Superior temporal gyrus (tissue), 1 donor: ENCODE measurements around the gene MACROH2A1.

Experiments
- DNase-seq: peaks from one replicate; pipeline ENCODE4 v3.0.0-alpha.2; 2016; ENCODE audit errors: extremely low spot score

MACROH2A1 gene

DNA sequence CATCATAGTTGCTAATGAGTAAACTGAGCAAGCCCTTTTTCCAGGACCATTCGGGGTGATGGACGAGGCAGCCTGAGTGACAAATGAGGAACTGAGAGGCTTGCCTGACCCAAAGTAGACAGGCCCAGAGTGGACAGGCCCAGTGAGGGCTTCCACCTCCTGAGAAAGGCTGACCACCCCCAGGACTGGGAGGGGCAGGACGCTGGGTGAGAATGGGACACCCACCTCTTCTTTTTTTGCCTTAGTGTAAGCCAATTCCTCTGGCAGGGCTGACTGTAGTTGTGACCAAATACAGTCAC is 68.3 kb downstream of the MACROH2A1 start:
- no peak for DNase-seq

DNA sequence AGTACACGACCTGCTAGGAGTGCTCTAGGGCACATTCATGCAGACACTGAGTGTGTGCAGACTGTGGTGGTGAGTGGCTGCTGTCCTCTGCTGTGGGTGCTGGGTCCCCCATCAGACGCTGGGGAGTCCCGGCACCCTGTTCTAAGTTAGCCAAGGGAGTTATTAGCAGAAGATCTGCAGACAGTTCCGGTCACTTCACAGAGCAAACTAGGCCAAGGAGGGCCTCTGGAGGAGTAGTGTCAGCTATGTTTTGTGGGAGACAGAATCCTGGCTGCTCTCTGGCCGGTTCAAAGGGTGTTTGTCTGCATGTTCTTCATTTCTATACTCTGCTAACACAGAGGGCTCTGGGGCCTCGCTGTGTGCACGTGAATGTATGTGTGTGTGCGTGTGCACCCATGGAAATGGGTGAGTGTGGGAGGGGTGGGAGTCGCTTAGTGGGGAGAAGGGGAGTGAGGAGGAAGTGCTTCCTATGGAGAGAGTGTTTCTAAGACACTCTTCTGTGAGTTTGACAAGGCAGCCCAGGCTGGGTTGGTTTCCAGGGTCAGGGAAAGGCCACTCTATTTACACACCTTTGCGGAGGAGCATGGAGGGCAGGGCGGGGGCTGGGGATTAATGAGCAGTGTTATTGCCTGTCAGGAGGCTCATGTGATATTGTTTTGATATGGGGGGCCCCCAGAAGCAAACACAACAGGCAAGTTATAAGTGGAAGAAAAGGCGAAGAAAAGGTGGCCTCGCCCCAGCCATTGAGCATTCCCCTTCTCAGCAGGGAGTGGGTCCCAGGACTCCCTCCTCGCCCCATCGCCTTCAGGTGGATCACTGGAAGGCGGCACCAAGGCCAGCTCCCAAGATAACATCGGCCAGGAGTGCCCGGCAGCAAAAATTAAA is 68.9 kb downstream of the MACROH2A1 start:
- no peak for DNase-seq

DNA sequence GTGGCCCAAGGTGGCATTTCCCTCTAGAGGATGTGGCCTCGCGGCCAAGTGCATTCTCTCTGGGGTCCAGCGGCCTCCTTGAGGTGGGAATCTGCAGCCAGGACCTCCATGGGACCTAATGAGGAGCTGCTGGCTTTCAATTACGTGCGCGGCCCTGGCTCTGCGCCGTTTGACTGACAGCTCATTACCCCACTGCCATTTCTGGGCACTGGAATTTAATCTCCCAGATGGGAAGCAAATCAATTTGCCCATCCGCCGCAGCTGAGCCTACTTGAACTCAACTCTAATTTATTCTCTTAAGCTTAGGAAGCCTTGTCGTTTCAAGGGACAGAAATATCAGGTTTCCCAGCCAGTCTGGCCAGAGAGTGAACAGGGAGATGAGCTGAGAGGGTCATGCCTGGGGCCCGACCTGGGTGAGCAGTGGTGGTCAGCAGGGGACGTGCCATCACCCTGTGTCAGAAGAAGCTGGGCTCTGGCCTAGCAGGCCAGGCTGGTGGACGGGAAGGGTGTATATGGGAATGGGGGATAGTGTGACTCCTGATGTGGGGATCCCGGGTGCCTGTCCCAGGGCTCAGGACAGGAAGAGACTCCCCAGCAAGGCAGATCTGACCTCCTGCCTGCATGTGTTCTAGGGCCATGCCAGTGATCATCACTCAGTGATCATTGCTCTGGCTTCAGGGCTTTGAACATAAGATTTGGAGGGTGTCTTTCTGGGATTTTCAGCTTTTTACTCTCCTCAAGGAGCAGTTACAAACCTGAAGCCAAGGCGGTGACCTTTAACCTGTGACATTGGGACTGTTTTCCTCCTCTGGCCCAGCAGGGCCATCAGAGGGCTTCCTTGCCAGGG is 69.7 kb downstream of the MACROH2A1 start:
- DNase-seq, result no peak

DNA sequence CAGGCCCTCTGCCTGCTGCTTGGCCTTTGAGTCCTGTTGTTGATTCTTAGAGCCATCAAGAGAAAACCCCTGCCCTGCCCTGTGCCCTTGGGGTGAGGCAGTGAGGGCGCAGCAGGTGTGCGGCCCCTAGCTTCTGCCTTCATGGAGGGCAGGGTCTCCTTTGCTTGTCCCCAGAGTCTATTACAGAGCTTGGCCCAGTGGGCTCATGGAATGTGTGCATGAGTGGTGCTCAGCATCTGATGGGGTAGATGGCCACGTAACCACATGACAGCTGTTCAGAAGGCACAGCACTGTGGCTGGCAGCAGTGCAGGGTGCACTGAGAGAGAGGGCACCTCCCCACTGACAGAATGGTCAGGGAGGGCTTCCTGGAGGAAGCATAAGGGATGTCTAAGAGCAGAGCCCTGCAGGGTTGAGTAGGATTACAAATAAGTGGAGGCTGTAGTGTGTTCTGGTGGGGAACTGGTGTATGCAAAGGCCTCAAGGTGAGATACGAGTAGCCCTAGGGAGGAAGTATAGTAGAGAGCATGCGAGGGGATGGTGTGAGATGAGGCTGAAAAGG is 70.8 kb downstream of the MACROH2A1 start:
- no peak for DNase-seq

DNA sequence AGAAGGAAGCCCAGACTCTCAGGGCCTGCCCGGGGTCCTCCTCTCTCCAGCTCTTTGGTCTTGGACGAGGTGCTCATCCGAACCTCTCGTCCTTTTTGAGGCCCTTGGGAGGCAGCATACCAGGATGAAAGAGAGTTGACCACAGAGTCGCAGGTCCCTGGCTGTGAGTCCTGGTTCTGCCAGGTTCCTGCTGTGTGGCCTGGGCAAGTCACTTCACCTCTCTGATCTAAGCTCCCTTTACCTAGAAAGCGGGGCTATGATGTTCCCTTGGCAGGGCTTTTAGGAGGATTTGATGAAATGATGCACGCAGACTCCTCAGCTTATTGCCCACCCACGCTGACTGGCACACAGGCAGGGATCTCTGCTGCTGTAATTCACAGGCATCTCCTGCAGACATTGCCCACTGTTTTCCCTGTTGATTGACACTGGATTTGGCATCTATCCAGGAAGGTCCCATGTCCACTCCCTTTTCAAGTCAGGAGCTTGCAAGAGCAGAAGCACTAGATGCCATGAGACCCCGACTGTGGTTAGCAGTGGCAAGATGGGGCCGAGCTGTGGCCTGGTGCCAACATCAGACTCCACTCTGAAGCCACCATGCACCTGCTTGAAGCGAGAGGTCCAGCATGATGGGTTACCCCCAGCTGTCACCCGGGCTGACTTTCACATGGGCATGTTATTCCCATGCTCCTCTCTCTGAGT is 71.5 kb downstream of the MACROH2A1 start:
- no peak for DNase-seq

DNA sequence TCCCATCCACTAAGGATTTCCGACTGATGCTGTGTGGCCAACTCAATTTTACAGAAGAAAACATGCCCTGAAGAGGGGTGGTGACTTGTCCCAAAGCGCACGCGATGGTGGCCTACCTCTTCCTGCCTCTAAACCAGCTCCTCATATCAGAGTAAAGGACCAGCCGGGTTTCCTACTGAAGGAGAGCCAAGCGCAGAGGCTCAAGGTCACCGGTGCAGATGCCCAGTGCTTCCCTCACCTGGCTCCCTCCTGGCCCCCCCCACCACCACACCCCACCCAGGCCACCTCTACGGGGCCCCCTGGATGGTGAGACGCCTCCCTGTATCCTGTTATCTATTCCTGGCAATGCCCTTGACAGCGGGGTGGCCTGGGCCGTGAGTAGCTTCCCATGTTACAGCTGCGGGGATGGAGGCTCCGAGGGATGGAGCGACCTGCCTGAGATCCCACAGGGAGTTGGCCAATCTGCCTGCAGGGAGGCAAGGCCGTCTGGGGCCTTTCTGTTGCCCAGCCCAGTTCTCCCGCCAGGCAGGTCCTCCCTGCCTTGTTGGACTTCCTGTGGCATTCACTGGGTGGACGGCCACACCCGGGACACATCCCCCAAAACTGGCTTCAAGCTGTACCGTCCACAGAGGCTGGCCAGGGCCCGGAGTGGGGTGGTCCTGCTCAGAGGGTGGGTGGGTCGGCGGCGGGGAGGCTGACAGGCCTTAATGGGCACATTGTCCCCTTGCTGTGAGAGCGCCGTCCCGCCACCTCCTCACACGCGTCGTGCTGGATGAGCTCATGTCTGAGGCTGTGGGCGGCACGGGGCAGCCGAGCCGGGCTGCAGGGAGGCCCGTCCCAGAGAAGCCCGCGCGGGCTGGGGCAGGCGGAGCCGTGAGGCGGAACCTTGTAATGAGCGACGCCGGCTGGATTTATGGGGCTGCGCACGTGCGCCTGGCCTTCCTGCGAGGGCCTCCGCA is 72.5 kb downstream of the MACROH2A1 start:
- no peak for DNase-seq

DNA sequence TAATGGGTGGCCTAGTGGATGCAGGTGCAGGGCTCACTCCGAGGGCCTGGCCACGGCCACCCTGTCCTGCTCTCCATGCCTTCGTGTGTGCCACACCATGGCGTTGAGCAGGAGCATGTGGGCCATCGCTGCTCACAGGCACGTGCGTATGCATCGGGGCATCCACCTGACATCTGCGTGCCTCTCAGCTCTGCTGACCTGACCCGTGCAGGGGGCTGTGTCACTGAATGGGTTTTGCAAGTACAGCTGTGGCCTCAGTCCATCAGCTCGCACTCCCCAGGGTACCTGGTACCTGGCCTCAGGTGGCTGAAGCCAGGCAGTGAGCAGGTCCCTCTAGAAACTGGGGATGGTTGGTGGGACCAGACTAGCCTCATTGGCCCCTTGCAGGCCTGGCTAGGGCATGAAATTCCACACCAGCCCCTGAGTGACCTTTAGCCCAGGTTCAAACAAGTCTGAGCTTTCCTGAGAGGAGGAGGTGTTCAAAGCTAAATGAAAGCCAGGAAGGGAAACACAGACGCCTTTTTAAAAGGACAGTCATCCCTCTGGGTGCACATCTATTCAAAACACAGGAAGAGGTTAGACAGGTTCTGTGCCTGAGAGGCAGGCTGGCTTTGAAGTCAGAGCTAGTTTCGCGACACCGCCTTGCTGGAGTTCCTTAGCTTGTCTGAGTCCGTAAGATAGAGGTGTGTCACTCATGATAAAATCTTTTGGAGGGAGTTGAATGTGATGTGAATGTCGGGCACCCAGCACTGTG is 74.0 kb downstream of the MACROH2A1 start:
- DNase-seq, result no peak

DNA sequence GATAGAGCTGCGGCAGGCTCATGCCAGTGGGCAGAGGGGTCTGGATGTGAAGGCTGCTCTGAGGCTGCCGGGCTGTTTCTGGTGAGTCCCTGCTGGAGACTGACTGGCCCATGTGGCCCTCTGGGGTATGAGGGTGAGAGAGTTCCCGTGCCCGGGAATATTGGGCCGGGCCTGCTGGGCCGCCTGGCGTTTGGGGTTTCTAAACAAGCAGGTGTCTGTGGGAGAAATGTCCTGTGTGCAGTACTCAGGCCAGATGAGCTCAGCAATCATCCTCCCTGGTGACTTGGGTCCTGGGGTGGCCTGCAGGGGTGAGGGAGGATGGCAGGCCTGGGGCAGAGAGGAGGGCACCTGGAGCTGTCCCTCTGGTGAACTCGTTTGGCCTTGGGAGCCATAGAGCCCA is 74.9 kb downstream of the MACROH2A1 start:
- no peak for DNase-seq

DNA sequence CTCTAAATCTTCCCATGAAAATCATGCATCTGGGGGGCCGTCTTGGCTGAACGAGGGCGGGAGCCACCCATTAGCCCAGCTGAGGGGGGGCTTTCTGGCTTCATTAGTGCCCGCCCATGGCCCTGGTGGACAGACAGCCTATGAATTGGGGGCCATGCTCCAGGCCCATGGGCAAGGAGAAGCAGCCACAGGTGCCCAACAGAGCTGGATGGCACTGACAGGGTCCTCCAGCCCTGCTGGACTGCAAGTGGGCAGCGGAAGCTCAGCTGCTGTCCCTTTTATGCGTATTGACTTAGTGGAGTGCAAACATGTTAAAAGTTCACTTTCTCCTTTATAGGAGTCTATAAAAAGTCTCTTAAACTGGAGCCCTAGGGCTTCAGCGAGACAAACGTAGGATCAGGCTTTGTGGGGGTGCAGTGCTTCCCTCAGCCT is 75.3 kb downstream of the MACROH2A1 start:
- DNase-seq, result no peak

DNA sequence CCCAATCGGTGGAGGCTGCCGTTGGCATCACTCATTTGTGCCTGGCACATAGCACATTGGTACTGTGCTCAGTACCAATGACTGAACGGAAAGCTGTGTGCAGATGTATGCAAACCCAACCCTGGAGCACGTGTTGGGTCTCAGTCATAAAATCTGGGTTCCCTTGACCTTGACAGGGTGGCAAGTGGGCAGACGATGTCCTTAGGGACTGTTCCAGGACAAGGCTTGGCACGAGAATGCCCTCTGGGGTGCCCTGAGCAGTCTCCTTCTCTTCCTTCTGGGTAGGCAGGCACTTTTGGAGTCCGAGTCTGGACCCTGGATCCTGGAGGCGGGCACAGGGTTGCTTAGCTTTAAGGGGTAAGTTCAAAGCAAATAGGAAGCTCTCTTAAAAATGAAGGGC is 75.8 kb downstream of the MACROH2A1 start:
- DNase-seq, result no peak

DNA sequence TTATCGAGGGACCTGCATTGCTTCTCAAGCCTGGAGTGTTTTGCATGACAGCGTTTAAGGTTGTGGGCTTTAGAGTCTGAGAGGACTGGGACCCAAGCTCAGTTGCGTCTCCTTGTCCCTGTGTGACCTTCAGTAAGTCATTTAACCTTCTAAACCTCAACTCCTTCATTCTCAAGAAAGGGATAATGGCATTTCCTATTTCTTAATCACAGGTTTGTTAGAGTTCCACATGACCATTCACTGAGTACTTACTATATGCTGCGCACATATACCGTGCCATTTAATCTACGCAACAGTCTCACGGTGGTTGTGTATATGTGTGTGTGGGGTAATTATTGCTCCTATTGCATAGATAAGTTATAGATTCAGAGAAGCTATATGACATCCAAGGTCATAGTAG is 76.3 kb downstream of the MACROH2A1 start:
- DNase-seq, result no peak

DNA sequence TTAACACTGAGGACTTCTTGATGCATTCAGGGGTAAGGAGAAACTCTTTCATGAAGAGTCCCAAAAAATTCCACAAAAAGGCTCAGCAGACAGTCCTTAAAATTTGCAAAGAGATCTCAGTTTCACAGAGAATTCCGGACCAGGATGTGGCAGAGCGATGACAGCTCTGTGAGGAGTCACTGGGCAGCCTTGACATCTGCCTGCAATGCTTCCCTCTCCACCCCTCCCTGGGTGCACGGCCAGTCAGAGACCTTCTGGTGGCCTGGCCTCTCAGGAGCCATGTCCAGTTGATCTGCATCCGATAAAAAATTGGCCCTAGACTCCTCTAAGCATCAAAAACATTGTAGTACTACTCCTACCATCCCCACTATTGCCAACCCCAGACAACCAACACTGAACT is 76.8 kb downstream of the MACROH2A1 start:
- DNase-seq, result no peak

DNA sequence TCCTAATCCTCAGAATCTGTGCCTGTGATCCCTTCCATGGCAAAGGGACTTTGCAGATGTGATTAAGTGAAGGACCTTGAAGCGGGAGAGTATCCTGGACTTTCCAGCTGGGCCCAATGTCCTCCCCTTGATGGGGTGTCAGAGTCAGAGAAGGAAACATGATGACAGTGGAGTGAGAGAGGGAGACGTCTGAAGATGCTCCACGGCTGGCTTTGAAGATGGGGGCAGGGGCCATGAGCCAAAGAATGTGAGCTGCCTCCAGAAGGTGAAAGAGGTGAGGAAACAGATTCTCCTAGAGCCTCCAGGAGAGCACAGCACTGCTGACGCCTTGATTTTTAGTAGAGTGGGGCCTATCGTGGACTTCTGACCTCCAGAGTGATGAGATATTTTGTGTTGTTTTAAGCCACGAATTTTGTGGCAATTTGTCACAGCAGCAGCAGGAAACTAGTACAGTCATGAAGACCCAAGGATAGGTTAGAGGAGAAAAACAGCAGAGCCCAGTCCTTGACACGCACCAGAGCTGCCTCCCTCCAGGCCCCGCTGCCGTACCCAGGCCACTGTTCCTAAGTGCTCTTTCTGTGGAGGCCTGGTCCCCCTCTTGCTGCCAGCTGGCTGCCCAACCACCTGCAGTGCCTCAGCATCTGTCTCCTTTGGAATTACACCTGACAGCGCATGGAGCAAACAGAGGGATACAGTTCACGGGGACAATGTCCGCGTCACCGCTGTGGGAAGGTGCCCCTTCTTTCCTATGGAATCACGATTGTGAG is 78.1 kb downstream of the MACROH2A1 start:
- DNase-seq, result no peak

DNA sequence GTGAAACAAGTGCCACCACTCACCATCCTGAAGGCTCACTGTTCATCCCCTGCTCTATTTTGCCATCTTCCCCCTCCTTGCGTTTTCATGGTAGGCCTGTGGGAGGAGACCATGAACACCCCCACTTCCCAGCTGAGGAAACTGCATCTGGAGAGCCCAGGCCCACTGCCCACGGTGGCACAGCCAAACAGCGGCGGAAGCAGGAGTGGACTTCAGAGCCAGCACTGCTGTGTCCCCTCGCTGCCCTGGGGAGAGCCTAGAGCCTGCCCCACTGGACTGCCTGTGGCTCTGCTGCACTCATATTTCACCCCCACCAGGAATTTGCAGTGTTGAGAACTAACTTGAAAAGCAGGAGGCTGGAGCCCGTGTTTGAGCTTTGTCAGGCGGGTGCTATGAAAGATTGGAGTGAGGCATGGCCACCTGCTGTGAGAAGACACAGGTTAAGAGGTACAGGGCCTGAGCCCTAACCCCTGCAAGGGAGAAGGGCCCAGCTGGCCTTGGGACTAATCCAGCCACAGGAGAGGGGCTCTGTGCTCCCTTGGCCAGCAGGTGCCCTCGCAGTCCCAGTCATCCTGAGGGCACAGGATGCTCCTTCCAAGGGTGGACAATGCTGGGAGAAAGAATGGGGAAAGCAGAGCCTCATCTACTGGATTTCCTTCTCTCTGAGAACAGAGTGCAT is 79.0 kb downstream of the MACROH2A1 start:
- no peak for DNase-seq

DNA sequence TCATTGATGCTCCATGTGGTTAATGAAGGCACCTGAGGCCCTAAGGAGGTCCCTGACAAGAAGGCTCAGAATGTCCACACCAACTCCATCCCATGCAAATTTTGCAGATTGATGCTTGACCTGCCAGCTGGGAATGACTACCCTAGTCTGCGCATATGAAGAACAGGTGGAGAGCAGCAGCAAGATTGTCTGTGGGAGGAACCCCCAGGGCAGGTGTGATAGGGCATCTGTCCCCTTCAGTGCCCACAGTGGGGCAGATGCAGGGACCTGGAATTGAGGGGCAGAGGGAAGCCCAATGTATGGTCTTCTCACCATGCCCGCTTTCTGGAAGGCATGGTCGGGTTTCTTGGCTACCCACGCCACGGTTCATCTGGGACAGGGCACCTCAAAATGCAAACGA is 79.6 kb downstream of the MACROH2A1 start:
- DNase-seq, result no peak

DNA sequence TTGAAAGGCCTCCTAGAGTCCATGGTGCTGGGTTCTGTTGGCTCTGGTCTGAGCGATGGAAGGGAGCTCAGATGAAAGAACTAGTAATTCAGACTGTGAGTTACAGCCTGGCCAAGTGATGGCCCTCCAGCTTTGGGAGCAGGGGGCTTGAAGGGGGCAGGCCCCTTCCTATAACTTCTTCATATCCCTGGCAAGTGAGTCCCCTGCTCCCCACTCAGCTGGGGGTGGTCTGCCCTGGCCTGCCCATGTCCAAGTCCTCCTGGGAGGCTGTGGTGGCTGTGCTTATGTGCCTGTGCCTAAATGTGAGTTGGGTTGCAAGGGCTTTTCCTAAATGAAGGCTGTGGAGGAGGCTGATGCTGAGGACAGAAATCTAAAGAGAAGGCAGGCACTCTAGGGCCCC is 80.1 kb downstream of the MACROH2A1 start:
- DNase-seq, result no peak

DNA sequence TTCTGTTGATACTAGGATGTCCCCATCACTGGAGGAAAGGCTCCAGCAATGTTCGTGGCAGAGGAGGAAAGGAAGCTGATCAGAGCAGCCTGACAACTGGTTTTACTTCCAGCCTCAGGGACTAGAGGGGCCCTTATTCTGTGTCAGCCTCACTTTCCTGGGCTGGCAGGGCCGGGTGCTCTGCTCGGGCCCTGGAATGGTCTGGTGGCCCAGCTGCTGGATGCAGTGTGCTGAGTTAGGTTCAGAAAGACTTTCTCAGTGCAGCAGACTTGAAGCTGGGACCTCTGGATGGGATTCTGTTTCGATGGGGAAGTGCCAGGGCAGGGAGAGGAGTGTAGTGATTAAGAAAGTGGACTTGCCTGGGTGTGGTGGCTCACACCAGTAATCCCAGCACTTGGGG is 81.0 kb downstream of the MACROH2A1 start:
- DNase-seq, result no peak

DNA sequence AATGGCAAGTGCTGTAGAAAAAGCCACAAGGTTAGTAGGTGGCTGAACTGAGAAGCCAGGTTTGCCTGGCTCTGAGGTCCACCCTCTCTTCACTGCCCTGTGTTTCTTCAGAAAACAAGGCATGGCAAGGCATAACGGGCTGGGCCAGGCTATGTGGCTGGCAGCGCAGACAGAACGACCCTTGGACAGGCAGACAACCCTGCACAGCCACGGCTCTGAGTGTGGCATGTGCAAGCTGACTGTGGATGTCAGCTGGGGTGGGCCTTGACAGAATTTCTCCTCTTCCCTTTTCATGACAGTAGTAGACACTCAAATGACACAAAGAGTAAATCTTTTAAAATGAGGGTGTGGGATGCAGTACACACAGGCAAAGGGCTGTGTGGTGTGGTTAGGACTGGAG is 81.7 kb downstream of the MACROH2A1 start:
- DNase-seq, result no peak

DNA sequence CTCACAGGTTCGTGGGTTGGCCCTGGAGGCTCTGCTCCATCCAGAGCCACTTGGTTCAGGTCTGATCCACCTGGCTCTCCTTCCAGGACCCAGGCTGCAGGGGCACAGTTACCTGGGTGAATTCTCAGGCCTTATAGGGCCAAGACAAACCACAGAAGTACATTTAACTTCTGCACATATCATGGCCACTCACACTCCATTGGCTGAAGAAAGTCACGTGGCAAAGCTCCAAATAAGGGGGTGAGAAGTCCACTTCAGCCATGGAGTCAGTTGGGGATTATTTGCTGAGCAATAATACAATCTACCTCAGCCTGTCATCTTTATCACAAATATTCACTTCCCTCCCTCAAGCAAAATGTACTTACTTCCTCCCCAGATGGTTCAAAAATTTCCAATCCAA is 83.6 kb downstream of the MACROH2A1 start:
- DNase-seq, result no peak
